ENCODE data around the gene FBXO7.
A peak's percentile ranks its signal among the peaks of the same experiment; 100 is the strongest.
"Not testable (repeated sequence)": the region's sequence is repeated elsewhere in the genome, so short reads cannot be mapped to it uniquely, and the experiment has no call there.

FBXO7 gene

GRCh38 chr22:32474635-32475467 is at the start of gene FBXO7:
Gene FBXO7, plus strand, starts transcription at chr22:32474811. Its CDS starts 192 bp downstream, at chr22:32475003.
- peak; percentile 32 for DNase-seq

GRCh38 chr22:32426881-32427280 is 47.7 kb upstream of the FBXO7 start:
- no peak for DNase-seq

- DNase-seq, result no peak
Measured at GRCh38 chr22:32430352-32430751, 44.3 kb upstream of the FBXO7 start.

GRCh38 chr22:32444068-32444467 is 30.5 kb upstream of the FBXO7 start:
- no peak for DNase-seq

- no peak for DNase-seq
Measured at GRCh38 chr22:32446321-32446720, 28.3 kb upstream of the FBXO7 start.

GRCh38 chr22:32448980-32449379 is 25.6 kb upstream of the FBXO7 start:
- no peak for DNase-seq

- DNase-seq, result no peak
Measured at GRCh38 chr22:32457031-32457430, 17.6 kb upstream of the FBXO7 start.

GRCh38 chr22:32462452-32462851 is 12.2 kb upstream of the FBXO7 start:
- no peak for DNase-seq

GRCh38 chr22:32465661-32466060 is 8.9 kb upstream of the FBXO7 start:
- DNase-seq, result no peak

- DNase-seq, result no peak
Measured at GRCh38 chr22:32466496-32466895, 8.1 kb upstream of the FBXO7 start.

GRCh38 chr22:32469799-32470212 is 4.8 kb upstream of the FBXO7 start:
- DNase-seq, result no peak

- no peak for DNase-seq
Measured at GRCh38 chr22:32473388-32473952, 1.1 kb upstream of the FBXO7 start.

- DNase-seq, result no peak
Measured at GRCh38 chr22:32475468-32476010, 928 bp downstream of the FBXO7 start.

GRCh38 chr22:32476281-32477195 is 1.9 kb downstream of the FBXO7 start:
- no peak for DNase-seq

GRCh38 chr22:32477596-32477995 is 3.0 kb downstream of the FBXO7 start:
- DNase-seq, result no peak

GRCh38 chr22:32478552-32478951 is 3.9 kb downstream of the FBXO7 start:
- not testable (repeated sequence) for DNase-seq

GRCh38 chr22:32478994-32479393 is 4.4 kb downstream of the FBXO7 start:
- DNase-seq, result no peak

- no peak for DNase-seq
Measured at GRCh38 chr22:32480238-32480637, 5.6 kb downstream of the FBXO7 start.

- DNase-seq, result no peak
Measured at GRCh38 chr22:32482708-32483107, 8.1 kb downstream of the FBXO7 start.

GRCh38 chr22:32486656-32487390 is 12.2 kb downstream of the FBXO7 start:
- DNase-seq, result no peak

GRCh38 chr22:32487461-32487860 is 12.8 kb downstream of the FBXO7 start:
- DNase-seq, result no peak

- no peak for DNase-seq
Measured at GRCh38 chr22:32489377-32489776, 14.8 kb downstream of the FBXO7 start.

Measured in NCI-H187 treated with DMSO at 0.1 percent for 48 hours (cell line).